Motor neuron (in vitro differentiated cells): ENCODE results near the gene SIRPG. TPM values are rescaled to one million over a fixed set of nuclear protein-coding genes. Genes with fewer than 3 reads are reported as not detected.

ENCODE experiments used
- ATAC-seq, 8 experiments: fragments of 200-7000 bp; cut with Tn5 transposase; replicated peaks in 6 of 8; 2 replicates each; pipeline ENCODE4 v1.8.0; 2021; ENCODE audit warnings: mild to moderate bottlenecking in 8 of 8, moderate library complexity in 8 of 8
- H3K27ac ChIP-seq, 2 donors: fragments of 250-450 bp; sonication (Bioruptor Pico); 2 replicates each; pipeline ENCODE4 v1.9.0; 2021; ENCODE audit warnings: antibody characterized with exemption in 2 of 2, mild to moderate bottlenecking in 2 of 2, moderate library complexity in 1 of 2
- H3K4me1 ChIP-seq, 2 donors: fragments of 250-450 bp; sonication (Bioruptor Pico); replicated peaks in 1 of 2; 2 replicates each; pipeline ENCODE4 v1.6.1; 2021; ENCODE audit warnings: antibody characterized with exemption in 2 of 2, mild to moderate bottlenecking in 2 of 2, moderate library complexity in 1 of 2
- H3K4me3 ChIP-seq, 5 donors: fragments of 250-450 bp; sonication (Bioruptor Pico); 2 replicates each; pipeline ENCODE4 v1.9.0; 2021; ENCODE audit warnings: antibody characterized with exemption in 5 of 5, mild to moderate bottlenecking in 5 of 5, moderate library complexity in 4 of 5
- WGBS, 10 experiments: fragments of 450-650 bp; shearing (Covaris generic); methylation state at CpG; one replicate each; pipeline ENCODE4 v1.0.0; 2022; 5-methylcytosine and 5-hydroxymethylcytosine counted together
- in situ Hi-C, 9 experiments: fragments of 400-800 bp; cut with MboI; loops; one replicate each; pipeline ENCODE4 v1.15.0; 2021; ENCODE audit warnings: low sequenced_read_pairs in 9 of 9, low pct_unique_long_range_greater_than_20kb in 2 of 9; ENCODE audit not compliant: unreplicated experiment in 9 of 9
- total RNA-seq, 8 experiments: library from RNA; unstranded; fragments of 300-600 nt; gene quantifications; 2 replicates each; pipeline versions ENCODE4 v1.2.3 to v1.2.4, GENCODE V29; 2022

Gene SIRPG
- total RNA-seq, 8 experiments from 2014 or later = 0.56 TPM; not detected in 7

- Histone ChIP-seq H3K4me1 (no peaks in the 10 kb centered on the region), H3K4me3 (no peak overlapping the region), H3K27ac (no peak overlapping the region)
- in situ Hi-C loops = no loop called here
- no peak for ATAC-seq
- 8 to 100% (median 80%) methylated on average over 1 to 2 of the region's 3 CpGs; no CpG with 5 or more reads in 5 of the 10 experiments for WGBS, 10 experiments
These were observed 28.7 kb upstream of the SIRPG start for GRCh38 chr20:1686151-1686748.

DNA sequence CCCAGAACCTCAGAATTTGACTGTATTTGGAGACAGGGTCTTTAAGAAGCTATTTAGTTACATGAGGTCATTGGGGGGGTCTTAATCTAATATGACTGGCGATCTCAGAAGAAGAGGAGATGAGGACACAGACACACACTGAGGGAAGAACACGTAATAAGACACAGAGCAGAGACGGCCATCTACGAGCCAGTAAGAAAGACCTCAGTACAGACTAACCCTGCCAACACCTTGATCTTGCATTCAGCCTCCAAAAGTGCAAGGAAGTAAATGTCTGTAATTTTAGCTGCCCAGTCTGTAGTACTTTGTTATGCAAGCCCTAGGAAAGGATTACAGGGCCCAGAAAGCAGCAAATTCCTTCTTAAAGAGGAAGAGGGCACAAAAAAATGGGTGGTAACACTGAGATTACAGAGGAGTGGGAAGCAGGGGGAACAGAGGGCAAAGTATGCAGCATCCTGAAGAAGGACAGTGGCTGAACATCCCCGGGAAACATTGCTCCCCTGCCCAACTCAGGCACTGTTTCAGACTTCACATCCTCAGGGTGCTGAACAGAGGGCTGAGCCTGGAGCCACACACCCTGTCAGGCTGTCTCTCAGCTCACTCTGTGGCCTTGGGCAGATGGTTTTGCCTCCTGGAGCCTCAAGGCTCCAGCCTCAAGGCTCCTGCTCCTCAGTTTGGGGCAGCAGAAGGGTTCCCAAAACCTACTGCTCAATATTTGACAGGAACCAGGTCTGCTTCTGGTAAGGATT lies 27.9 kb upstream of the SIRPG start:
- in situ Hi-C loops = no loop called here
- ATAC-seq = no peak
- Histone ChIP-seq H3K27ac (no peak overlapping the region), H3K4me3 (no peak overlapping the region), H3K4me1 (no peaks in the 10 kb centered on the region)
- WGBS, 10 experiments = 7 to 84% (median 51%) methylated on average over 2 to 5 of the region's 5 CpGs; no CpG with 5 or more reads in 1 of the 10 experiments

DNA sequence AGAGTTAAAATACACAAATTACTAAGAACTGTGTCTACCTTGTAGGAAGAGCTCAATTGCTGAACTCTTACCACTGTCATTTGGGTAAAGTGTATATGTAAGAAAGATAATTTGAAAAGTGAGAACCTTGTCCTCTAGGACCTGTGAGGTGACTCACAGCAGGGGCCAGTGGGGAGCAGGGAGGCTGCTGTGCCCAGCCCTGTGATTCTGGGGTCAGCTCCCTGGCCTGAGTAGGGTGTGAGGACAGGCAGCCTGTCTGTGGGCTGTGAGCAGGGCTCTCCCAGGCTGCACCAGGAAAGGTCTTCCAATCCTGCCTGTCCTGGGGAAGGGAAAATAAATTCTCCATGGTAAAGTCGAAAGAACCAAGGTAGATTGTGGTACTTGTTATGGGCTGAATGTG lies 27.3 kb upstream of the SIRPG start:
- Histone ChIP-seq H3K27ac (no peak overlapping the region), H3K4me1 (no peaks in the 10 kb centered on the region), H3K4me3 (no peak overlapping the region)
- ATAC-seq = no peak
- WGBS, 10 experiments = 0 to 50% (median 33%) methylated on average over 1 of the region's 1 CpG; no CpG with 5 or more reads in 6 of the 10 experiments
- in situ Hi-C loops = no loop called here

DNA sequence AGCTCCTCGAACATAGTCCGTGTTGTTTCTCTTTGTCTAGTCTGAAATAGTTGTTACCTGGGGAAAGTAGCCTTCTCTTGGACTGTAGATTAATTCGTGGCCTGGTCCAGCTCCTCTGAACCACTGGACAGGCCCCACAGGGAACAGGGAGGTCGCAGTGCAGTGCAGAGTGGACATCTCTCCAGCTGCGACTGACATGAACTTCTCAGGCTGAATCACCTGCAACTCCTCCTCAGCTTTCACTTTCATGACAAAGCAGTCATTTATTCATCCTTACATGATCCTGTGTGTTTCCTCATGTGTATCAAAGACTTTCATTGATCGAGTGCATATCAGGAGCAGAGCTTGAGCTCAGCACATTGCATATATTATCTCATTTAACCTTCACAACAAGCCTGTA lies 19.1 kb upstream of the SIRPG start:
- Histone ChIP-seq H3K27ac (no peak overlapping the region), H3K4me3 (no peak overlapping the region), H3K4me1 (no peaks in the 10 kb centered on the region)
- WGBS, 10 experiments = 15 to 86% (median 62%) methylated on average over 1 to 6 of the region's 6 CpGs; no CpG with 5 or more reads in 1 of the 10 experiments
- in situ Hi-C loops = no loop called here
- no peak for ATAC-seq

DNA sequence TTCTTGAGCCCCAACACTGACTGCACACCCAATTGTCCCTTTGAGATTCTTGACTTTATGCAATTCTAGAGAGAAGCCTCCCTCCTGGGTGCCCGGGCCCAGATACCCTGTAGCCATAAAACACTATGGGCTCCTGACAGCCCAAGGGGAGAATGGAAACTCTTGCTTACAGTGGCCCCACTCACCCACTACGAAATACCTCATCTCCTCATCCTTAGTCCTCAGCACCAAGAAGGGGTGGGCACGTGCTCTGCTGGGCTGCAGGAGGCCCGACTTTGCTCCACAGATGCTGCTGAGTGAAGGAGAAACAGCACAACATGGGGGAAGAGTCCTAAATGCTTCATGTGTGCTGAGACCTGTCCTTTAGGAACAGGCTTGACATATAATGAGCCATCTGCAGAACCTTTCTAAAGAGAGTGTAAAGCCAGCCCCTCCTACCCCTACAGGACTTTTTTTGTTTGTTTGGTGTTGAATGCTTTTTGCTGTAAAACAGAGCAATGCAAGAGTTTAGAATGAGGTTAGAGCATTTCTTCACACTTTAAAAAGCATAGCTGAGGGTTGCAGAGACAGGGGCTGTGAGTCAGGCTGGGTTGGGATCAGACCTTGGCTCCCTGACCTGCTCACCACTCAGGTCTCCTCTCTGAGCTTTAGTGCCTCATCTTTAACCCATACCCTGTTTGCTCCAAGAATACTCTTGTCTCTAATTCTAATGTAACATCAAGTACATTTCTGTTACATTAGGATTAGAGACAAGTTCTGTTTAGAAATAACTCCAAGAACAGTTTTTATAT lies 17.6 kb upstream of the SIRPG start:
- WGBS, 10 experiments = 8 to 93% (median 20%) methylated on average over 1 to 4 of the region's 4 CpGs; no CpG with 5 or more reads in 5 of the 10 experiments
- ATAC-seq = no peak
- no peak overlapping the region for H3K27ac ChIP-seq

DNA sequence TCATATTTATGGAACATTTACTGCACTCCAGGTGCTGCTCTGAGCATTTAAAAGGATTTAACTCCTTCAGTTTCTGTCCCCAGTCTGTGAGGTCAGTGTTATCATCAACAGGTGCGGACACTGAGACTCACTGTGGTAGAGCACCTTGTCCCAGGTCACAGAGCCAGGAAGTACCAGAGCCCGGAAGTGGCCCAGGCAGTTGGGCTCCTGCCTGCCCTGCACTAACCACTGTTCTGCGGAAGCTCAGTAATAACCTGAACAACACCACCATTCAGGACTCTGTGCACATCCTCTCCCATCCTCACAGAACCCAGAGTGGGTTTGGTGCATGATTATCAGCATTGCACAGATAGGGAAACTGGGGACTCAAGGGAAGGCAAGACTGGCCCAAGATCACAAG lies 16.8 kb upstream of the SIRPG start:
- in situ Hi-C loops = no loop called here
- Histone ChIP-seq H3K4me3 (no peak overlapping the region), H3K27ac (no peak overlapping the region), H3K4me1 (no peaks in the 10 kb centered on the region)
- WGBS, 10 experiments = 49 to 100% (median 72%) methylated on average over 1 to 2 of the region's 3 CpGs; no CpG with 5 or more reads in 5 of the 10 experiments
- no peak for ATAC-seq

More for the DNA sequence above, 17.6 kb upstream of the SIRPG start:
- no peaks in the 10 kb centered on the region for H3K4me1 ChIP-seq
- no peak overlapping the region for H3K4me3 ChIP-seq
- in situ Hi-C loops = no loop called here

GRCh38 chr20:1673424-1673823 lies 15.8 kb upstream of the SIRPG start:
- in situ Hi-C loops = no loop called here
- WGBS, 10 experiments = 0 to 44% (median 30%) methylated on average over 2 to 4 of the region's 4 CpGs; no CpG with 5 or more reads in 2 of the 10 experiments
- H3K27ac ChIP-seq = no peak overlapping the region
- H3K4me3 ChIP-seq = no peak overlapping the region
- ATAC-seq = no peak
- no peaks in the 10 kb centered on the region for H3K4me1 ChIP-seq

DNA sequence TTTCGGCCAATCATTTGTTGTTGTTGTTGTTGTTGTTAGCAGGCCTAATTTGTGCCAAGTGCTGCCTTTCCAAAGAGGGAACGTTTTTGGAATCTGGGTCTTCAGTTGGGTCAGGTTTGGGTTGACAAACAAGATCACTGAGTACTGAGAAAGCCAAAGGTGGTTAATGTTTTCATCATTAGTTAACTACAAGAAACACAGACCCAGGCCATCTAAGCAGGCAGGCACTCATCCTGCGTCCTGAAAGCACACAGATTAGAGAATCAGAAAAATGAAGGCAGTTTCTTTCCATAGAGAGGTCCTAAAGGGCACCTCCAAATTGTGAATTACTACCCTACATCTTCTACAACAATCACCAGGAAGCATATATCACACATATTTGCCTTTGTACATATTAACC lies 15.1 kb upstream of the SIRPG start:
- 0 to 90% (median 24%) methylated on average over 2 to 3 of the region's 3 CpGs; no CpG with 5 or more reads in 1 of the 10 experiments for WGBS, 10 experiments
- in situ Hi-C loops = no loop called here
- H3K4me1 ChIP-seq = no peaks in the 10 kb centered on the region
- no peak for ATAC-seq
- H3K4me3 ChIP-seq = no peak overlapping the region
- H3K27ac ChIP-seq = no peak overlapping the region

DNA sequence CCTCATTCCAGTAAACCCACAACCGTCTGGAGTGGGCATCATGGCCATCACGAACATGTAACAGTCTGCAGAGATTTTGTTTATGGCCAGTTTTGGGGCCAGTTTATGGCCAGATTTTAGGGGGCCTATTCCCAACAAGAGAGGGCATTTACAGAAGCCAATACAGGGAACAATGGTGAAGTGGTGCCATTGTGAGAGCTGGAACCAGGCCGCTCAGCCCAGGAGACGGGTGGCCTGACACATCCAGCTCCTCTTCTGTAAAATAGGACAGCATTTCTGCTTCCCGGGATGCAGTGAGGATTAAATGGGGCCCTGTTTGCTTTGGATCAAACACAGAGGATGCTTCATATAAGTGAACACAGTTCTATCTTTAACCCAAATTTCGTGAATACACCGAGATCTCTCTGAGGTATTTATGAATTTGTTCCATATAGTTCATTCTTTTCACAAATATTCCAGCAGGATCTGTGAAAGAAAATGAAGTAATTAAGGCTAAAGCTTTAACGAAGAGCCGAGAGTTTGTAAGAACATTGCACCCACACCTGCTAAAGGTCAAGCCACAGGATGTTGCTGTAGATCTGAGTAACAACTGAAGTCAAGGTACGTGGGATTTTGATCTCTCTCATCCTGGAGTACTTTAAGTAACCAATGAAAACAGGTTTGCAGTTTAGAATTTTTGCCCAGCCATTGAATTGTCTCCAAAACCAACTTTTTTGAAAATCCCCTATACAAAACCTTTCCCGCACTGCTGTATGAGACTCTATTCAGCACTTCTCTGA lies 14.5 kb upstream of the SIRPG start:
- in situ Hi-C loops = no loop called here
- H3K4me3 ChIP-seq = no peak overlapping the region
- H3K4me1 ChIP-seq = no peaks in the 10 kb centered on the region
- ATAC-seq = no peak
- 29 to 87% (median 43%) methylated on average over 1 to 9 of the region's 11 CpGs; no CpG with 5 or more reads in 1 of the 10 experiments for WGBS, 10 experiments
- H3K27ac ChIP-seq = no peak overlapping the region

DNA sequence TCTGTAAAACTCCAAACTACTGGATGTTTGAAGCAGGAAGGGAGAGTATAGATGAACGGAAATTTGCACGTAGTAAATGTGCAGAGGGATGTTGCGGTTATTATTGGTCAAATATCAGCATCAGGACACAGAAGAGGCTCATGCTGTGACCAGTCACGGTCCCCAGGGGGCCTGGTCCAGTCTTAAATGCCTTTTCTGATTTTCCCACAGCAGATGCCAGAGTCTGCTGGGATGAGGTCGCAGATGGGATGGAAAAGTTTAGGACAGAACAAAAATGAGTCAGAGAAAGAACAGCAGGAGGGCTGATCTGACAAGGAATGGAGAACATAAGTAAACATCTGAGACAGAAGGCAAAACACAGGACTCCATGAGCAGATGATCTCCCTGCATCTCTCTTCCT lies 11.7 kb upstream of the SIRPG start:
- ATAC-seq = peak in 1 of 8 experiments; percentile 49
- in situ Hi-C loops = no loop called here
- H3K27ac ChIP-seq = no peak overlapping the region
- WGBS, 10 experiments = 11 to 100% (median 80%) methylated on average over 1 to 5 of the region's 5 CpGs; no CpG with 5 or more reads in 3 of the 10 experiments
- no peak overlapping the region for H3K4me3 ChIP-seq
- H3K4me1 ChIP-seq = no peaks in the 10 kb centered on the region

DNA sequence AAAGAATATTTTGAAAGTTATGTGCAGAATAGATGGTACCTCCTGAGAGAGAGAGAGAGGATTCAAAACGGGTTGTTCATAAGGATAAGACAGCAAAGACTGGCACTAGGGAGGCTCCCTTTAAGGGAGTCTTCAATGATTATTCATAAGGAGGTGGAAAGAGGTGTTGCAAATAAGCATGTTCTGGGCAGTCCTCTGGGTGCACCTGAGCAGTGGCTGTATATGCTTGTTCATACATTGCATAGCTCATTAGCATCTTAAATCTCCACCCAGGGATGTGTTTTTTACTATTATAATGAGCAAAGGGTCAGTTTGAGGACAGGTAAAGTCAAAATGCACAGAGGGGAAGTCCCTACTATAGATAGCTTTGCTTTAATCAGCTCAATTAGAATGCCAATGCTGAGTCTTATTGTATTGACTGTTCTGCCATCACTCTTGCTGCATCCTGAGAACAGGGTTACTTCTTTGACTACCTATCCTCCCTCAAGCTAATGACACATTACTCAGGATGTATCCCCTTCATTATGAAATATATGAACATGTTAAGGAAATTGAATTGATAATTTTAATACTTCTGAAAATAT lies 10.0 kb upstream of the SIRPG start:
- no peaks in the 10 kb centered on the region for H3K4me1 ChIP-seq
- WGBS, 10 experiments = 0 to 80% (median 56%) methylated on average over 1 of the region's 1 CpG; no CpG with 5 or more reads in 2 of the 10 experiments
- in situ Hi-C loops = no loop called here
- H3K27ac ChIP-seq = no peak overlapping the region
- ATAC-seq = peak in 2 of 8 experiments; percentile 21 to 79
- H3K4me3 ChIP-seq = no peak overlapping the region

GRCh38 chr20:1666802-1667201 lies 9.2 kb upstream of the SIRPG start:
- Histone ChIP-seq H3K27ac (no peak overlapping the region), H3K4me3 (no peak overlapping the region), H3K4me1 (no peaks in the 10 kb centered on the region)
- WGBS, 10 experiments = 39 to 96% (median 71%) methylated on average over 1 to 5 of the region's 5 CpGs; no CpG with 5 or more reads in 1 of the 10 experiments
- no peak for ATAC-seq
- in situ Hi-C loops = no loop called here
